ENCODE data around the gene PPIE. TPM values are rescaled to one million over a fixed set of nuclear protein-coding genes. Genes with fewer than 3 reads are reported as not detected.

The PPIE gene
- total and polyA plus RNA-seq, 2 experiments from 2014 or later: 27.8 to 51.9 TPM

DNA sequence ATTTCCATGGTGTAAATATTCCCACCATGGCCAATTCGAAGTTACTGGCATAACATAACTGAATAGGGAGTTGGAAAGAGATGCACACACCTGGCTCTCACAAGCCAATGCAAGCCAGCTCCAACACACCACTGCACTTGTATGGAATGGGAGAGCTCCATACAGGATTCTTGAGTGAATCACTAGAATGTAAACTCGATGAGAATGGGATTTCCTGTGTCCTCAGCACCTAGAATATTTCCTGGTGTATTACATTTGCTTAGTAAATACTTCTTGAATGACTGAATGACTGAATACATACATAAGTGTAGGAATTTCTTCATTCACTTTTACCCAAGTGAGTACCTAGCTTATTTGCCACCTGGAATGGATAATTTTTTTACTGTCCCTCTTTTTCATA lies 16.2 kb upstream of the PPIE start:
- no peak for ATAC-seq
- no peak for TF ChIP-seq CREB1 (CRISPR knock-in tag; IDR thresholded peaks at IDR 0.05; ENCODE audit: low read depth)

DNA sequence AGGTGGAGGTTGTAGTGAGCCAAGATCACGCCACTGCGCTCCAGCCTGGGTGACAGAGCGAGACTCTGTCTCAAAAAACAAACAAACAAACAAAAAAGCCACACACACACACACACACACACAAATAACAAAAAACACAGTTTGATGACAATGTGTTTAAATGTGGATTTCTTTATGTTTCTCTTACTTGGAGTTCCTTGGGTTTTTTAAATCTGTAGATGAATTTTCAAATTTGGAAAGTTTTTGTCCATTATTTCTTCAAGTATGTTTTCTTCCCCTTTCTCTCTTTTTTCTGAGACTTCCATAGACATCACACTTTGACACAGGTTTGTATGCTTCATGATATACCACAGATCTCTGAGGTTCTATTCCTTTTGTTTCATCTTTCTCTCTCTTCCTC lies 12.1 kb upstream of the PPIE start:
- peaks cover 100% of the 10 kb centered on the region for H3K27me3 ChIP-seq (ENCODE audit: insufficient read depth)
- H3K4me2 ChIP-seq: no peak overlapping the region
- H3F3A ChIP-seq (replicated peaks; ENCODE audit: low read depth): no peaks in the 10 kb centered on the region
- H3K4me3 Mint-ChIP-seq: no peak overlapping the region
- peaks cover 60% of the 10 kb centered on the region for H3K27me3 Mint-ChIP-seq (ENCODE audit: insufficient read depth, low read depth, poor library complexity)
- H3K9me2 ChIP-seq (ENCODE audit: insufficient read depth): no peaks in the 10 kb centered on the region
- no peak overlapping the region for H3K4me3 ChIP-seq
- no peak overlapping the region for H3K27ac Mint-ChIP-seq
- no peak for DNase-seq (ENCODE audit: low spot score)
- H3K4me1 ChIP-seq (ENCODE audit: insufficient read depth): no peaks in the 10 kb centered on the region
- no peaks in the 10 kb centered on the region for H3K36me3 ChIP-seq (ENCODE audit: insufficient read depth)
- no peaks in the 10 kb centered on the region for H3K4me1 Mint-ChIP-seq
- no peaks in the 10 kb centered on the region for H3K36me3 Mint-ChIP-seq (ENCODE audit: low read depth)
- H4K20me1 ChIP-seq (replicated peaks; ENCODE audit: insufficient read depth): no peaks in the 10 kb centered on the region
- no peak overlapping the region for H3K27ac ChIP-seq (ENCODE audit: low read depth)
- H3K79me2 ChIP-seq (replicated peaks; ENCODE audit: insufficient read depth): no peaks in the 10 kb centered on the region
- H2AFZ ChIP-seq: no peak overlapping the region
- no peaks in the 10 kb centered on the region for H3K9me3 Mint-ChIP-seq
- ATAC-seq: no peak
- TF ChIP-seq STAT1 (IDR thresholded peaks at IDR 0.05; ENCODE audit: unreplicated experiment): no peak
- no peak for TF ChIP-seq JUNB (IDR thresholded peaks at IDR 0.05; ENCODE audit: unreplicated experiment)
- TF ChIP-seq POLR2AphosphoS5 (IDR thresholded peaks at IDR 0.05; ENCODE audit: low read depth): no peak
- TF ChIP-seq EZH2 (IDR thresholded peaks at IDR 0.05; ENCODE audit: low read depth, unreplicated experiment): no peak
- TF ChIP-seq, protein P1, sequence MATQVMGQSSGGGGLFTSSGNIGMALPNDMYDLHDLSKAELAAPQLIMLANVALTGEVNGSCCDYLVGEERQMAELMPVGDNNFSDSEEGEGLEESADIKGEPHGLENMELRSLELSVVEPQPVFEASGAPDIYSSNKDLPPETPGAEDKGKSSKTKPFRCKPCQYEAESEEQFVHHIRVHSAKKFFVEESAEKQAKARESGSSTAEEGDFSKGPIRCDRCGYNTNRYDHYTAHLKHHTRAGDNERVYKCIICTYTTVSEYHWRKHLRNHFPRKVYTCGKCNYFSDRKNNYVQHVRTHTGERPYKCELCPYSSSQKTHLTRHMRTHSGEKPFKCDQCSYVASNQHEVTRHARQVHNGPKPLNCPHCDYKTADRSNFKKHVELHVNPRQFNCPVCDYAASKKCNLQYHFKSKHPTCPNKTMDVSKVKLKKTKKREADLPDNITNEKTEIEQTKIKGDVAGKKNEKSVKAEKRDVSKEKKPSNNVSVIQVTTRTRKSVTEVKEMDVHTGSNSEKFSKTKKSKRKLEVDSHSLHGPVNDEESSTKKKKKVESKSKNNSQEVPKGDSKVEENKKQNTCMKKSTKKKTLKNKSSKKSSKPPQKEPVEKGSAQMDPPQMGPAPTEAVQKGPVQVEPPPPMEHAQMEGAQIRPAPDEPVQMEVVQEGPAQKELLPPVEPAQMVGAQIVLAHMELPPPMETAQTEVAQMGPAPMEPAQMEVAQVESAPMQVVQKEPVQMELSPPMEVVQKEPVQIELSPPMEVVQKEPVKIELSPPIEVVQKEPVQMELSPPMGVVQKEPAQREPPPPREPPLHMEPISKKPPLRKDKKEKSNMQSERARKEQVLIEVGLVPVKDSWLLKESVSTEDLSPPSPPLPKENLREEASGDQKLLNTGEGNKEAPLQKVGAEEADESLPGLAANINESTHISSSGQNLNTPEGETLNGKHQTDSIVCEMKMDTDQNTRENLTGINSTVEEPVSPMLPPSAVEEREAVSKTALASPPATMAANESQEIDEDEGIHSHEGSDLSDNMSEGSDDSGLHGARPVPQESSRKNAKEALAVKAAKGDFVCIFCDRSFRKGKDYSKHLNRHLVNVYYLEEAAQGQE (IDR thresholded peaks at IDR 0.05; ENCODE audit: unreplicated experiment): no peak
- TF ChIP-seq, protein P2, sequence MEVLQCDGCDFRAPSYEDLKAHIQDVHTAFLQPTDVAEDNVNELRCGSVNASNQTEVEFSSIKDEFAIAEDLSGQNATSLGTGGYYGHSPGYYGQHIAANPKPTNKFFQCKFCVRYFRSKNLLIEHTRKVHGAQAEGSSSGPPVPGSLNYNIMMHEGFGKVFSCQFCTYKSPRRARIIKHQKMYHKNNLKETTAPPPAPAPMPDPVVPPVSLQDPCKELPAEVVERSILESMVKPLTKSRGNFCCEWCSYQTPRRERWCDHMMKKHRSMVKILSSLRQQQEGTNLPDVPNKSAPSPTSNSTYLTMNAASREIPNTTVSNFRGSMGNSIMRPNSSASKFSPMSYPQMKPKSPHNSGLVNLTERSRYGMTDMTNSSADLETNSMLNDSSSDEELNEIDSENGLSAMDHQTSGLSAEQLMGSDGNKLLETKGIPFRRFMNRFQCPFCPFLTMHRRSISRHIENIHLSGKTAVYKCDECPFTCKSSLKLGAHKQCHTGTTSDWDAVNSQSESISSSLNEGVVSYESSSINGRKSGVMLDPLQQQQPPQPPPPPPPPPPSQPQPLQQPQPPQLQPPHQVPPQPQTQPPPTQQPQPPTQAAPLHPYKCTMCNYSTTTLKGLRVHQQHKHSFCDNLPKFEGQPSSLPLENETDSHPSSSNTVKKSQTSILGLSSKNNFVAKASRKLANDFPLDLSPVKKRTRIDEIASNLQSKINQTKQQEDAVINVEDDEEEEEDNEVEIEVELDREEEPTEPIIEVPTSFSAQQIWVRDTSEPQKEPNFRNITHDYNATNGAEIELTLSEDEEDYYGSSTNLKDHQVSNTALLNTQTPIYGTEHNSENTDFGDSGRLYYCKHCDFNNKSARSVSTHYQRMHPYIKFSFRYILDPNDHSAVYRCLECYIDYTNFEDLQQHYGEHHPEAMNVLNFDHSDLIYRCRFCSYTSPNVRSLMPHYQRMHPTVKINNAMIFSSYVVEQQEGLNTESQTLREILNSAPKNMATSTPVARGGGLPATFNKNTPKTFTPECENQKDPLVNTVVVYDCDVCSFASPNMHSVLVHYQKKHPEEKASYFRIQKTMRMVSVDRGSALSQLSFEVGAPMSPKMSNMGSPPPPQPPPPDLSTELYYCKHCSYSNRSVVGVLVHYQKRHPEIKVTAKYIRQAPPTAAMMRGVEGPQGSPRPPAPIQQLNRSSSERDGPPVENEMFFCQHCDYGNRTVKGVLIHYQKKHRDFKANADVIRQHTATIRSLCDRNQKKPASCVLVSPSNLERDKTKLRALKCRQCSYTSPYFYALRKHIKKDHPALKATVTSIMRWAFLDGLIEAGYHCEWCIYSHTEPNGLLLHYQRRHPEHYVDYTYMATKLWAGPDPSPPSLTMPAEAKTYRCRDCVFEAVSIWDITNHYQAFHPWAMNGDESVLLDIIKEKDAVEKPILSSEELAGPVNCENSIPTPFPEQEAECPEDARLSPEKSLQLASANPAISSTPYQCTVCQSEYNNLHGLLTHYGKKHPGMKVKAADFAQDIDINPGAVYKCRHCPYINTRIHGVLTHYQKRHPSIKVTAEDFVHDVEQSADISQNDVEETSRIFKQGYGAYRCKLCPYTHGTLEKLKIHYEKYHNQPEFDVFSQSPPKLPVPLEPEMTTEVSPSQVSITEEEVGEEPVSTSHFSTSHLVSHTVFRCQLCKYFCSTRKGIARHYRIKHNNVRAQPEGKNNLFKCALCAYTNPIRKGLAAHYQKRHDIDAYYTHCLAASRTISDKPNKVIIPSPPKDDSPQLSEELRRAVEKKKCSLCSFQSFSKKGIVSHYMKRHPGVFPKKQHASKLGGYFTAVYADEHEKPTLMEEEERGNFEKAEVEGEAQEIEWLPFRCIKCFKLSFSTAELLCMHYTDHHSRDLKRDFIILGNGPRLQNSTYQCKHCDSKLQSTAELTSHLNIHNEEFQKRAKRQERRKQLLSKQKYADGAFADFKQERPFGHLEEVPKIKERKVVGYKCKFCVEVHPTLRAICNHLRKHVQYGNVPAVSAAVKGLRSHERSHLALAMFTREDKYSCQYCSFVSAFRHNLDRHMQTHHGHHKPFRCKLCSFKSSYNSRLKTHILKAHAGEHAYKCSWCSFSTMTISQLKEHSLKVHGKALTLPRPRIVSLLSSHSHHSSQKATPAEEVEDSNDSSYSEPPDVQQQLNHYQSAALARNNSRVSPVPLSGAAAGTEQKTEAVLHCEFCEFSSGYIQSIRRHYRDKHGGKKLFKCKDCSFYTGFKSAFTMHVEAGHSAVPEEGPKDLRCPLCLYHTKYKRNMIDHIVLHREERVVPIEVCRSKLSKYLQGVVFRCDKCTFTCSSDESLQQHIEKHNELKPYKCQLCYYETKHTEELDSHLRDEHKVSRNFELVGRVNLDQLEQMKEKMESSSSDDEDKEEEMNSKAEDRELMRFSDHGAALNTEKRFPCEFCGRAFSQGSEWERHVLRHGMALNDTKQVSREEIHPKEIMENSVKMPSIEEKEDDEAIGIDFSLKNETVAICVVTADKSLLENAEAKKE (CRISPR knock-in tag; IDR thresholded peaks at IDR 0.05): no peak
- TF ChIP-seq CREB1 (CRISPR knock-in tag; IDR thresholded peaks at IDR 0.05; ENCODE audit: low read depth): no peak
- no peak for TF ChIP-seq NANOG (IDR thresholded peaks at IDR 0.05; ENCODE audit: borderline replicate concordance)
- TF ChIP-seq, protein P3, sequence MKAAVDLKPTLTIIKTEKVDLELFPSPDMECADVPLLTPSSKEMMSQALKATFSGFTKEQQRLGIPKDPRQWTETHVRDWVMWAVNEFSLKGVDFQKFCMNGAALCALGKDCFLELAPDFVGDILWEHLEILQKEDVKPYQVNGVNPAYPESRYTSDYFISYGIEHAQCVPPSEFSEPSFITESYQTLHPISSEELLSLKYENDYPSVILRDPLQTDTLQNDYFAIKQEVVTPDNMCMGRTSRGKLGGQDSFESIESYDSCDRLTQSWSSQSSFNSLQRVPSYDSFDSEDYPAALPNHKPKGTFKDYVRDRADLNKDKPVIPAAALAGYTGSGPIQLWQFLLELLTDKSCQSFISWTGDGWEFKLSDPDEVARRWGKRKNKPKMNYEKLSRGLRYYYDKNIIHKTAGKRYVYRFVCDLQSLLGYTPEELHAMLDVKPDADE (IDR thresholded peaks at IDR 0.05): no peak
- TF ChIP-seq ZNF114 (CRISPR knock-in tag; IDR thresholded peaks at IDR 0.05): no peak
- no peak for TF ChIP-seq ZNF331 (CRISPR knock-in tag; IDR thresholded peaks at IDR 0.05; ENCODE audit: low read depth)
- no peak for TF ChIP-seq EZH2phosphoT487 (IDR thresholded peaks at IDR 0.05; ENCODE audit: unreplicated experiment)

More for the DNA sequence above, 16.2 kb upstream of the PPIE start:
- Mint-ChIP-seq H3K9me3 (no peaks in the 10 kb centered on the region), H3K4me1 (no peaks in the 10 kb centered on the region), H3K36me3 (ENCODE audit: low read depth) (no peaks in the 10 kb centered on the region), H3K27me3 (ENCODE audit: insufficient read depth, low read depth, poor library complexity) (peaks cover 53% of the 10 kb centered on the region), H3K27ac (no peak overlapping the region), H3K4me3 (no peak overlapping the region)
- Histone ChIP-seq H3K4me3 (no peak overlapping the region), H3K4me2 (no peak overlapping the region), H3K9me2 (ENCODE audit: insufficient read depth) (no peaks in the 10 kb centered on the region), H3K36me3 (ENCODE audit: insufficient read depth) (no peaks in the 10 kb centered on the region), H3F3A (replicated peaks; ENCODE audit: low read depth) (no peaks in the 10 kb centered on the region), H3K79me2 (replicated peaks; ENCODE audit: insufficient read depth) (no peaks in the 10 kb centered on the region), H2AFZ (no peak overlapping the region), H3K27ac (ENCODE audit: low read depth) (no peak overlapping the region), H3K27me3 (ENCODE audit: insufficient read depth) (peaks cover 95% of the 10 kb centered on the region), H3K4me1 (ENCODE audit: insufficient read depth) (no peaks in the 10 kb centered on the region), H4K20me1 (replicated peaks; ENCODE audit: insufficient read depth) (0 out of 2 replicates have a peak, but pooled peaks cover 8% of the 10 kb centered on the region)
- DNase-seq (ENCODE audit: low spot score): no peak
